Hypothalamus (tissue), 51 donors: ENCODE measurements around the gene FMN2.
"Not testable (repeated sequence)": the region's sequence is repeated elsewhere in the genome, so short reads cannot be mapped to it uniquely, and the experiment has no call there.

Experiments used
- DNase-seq, 51 donors: peaks; one replicate each; lab custom pipeline; 2025; lab: John Stamatoyannopoulos, UW

Gene FMN2

GRCh38 chr1:240294566-240294965 is 202.9 kb downstream of the FMN2 start:
- DNase-seq, result no peak

- DNase-seq, result no peak
Measured at GRCh38 chr1:240295811-240296210, 204.1 kb downstream of the FMN2 start.

GRCh38 chr1:240304466-240304865 is 212.8 kb downstream of the FMN2 start:
- no peak for DNase-seq

GRCh38 chr1:240306673-240307072 is 215.0 kb downstream of the FMN2 start:
- no peak for DNase-seq

GRCh38 chr1:240308096-240308495 is 216.4 kb downstream of the FMN2 start:
- DNase-seq, result no peak

- no peak for DNase-seq
Measured at GRCh38 chr1:240309769-240310168, 218.1 kb downstream of the FMN2 start.

GRCh38 chr1:240310226-240310925 is 218.7 kb downstream of the FMN2 start:
- DNase-seq, result no peak

- no peak for DNase-seq
Measured at GRCh38 chr1:240312872-240313271, 221.2 kb downstream of the FMN2 start.

- DNase-seq, result no peak
Measured at GRCh38 chr1:240314845-240315801, 223.4 kb downstream of the FMN2 start.

GRCh38 chr1:240319998-240320397 is 228.3 kb downstream of the FMN2 start:
- no peak for DNase-seq

GRCh38 chr1:240320659-240321058 is 229.0 kb downstream of the FMN2 start:
- DNase-seq, result no peak

GRCh38 chr1:240322943-240323342 is 231.3 kb downstream of the FMN2 start:
- no peak for DNase-seq

- DNase-seq, result not testable (repeated sequence)
Measured at GRCh38 chr1:240328382-240328781, 236.7 kb downstream of the FMN2 start.

- DNase-seq, result no peak
Measured at GRCh38 chr1:240329443-240329842, 237.8 kb downstream of the FMN2 start.

GRCh38 chr1:240332672-240333071 is 241.0 kb downstream of the FMN2 start:
- no peak for DNase-seq

GRCh38 chr1:240337781-240338180 is 246.1 kb downstream of the FMN2 start:
- peak in 3 of 51 donors; percentile 6 to 51 (median 7) for DNase-seq

GRCh38 chr1:240338837-240339236 is 247.2 kb downstream of the FMN2 start:
- DNase-seq, result no peak

- DNase-seq, result no peak
Measured at GRCh38 chr1:240341365-240342250, 249.9 kb downstream of the FMN2 start.

- no peak for DNase-seq
Measured at GRCh38 chr1:240342251-240342625, 250.6 kb downstream of the FMN2 start.

GRCh38 chr1:240343045-240343444 is 251.4 kb downstream of the FMN2 start:
- DNase-seq, result no peak

- DNase-seq, result no peak
Measured at GRCh38 chr1:240343966-240344365, 252.3 kb downstream of the FMN2 start.
